Measurements from ENCODE around the gene MASP2. TPM values are rescaled to one million over a fixed set of nuclear protein-coding genes. Genes with fewer than 3 reads are reported as not detected.
"Not testable (repeated sequence)": the region's sequence is repeated elsewhere in the genome, so short reads cannot be mapped to it uniquely, and the experiment has no call there.

The MASP2 gene
- polyA plus RNA-seq, 2 donors, result 0.02 TPM; not detected in 1

DNA sequence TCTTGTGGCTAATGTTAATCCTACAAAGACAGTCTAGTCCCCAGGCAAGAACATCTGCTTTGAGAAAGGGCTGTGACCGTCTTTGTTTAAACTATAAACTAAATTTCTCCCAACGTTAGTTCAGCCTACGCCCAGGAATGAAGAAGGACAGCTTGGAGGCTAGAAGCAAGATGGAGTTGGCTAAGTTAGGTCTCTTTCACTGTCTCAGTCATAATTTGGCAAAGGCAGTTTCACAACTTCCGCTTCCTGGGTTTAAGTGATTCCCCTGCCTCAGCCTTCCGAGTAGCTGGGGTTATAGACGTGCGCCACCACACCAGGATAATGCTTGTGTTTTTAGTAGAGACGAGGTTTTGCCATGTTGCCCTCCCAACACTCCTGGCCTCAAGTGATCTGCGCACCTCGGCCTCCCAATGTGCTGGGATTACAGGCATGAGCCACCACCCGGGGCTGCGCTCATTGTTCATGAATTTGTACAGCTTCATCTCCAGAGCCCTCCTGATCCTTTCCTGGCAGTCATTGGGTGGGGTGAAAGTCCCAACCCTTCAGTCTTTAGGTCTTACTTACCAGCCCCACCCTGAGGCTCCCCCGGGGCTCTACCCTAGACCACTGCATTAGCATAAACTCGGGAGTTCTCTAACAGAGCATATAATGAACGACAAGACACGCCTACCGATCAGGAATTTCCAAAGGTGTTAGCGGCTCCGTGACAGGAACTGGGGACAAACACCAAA is 4.9 kb upstream of the MASP2 start:
- H3K4me1 ChIP-seq (ENCODE audit: control insufficient read depth in 2 of 2, insufficient read depth in 2 of 2, low read length in 1 of 2), result peaks cover 0 to 2% of the 10 kb centered on the region in 2 donors
- no peak overlapping the region for H3K27ac ChIP-seq (ENCODE audit: low read depth in 2 of 2, low read length in 1 of 2)
- WGBS, 2 donors, result 41% methylated on average over 19 of the region's 19 CpGs

DNA sequence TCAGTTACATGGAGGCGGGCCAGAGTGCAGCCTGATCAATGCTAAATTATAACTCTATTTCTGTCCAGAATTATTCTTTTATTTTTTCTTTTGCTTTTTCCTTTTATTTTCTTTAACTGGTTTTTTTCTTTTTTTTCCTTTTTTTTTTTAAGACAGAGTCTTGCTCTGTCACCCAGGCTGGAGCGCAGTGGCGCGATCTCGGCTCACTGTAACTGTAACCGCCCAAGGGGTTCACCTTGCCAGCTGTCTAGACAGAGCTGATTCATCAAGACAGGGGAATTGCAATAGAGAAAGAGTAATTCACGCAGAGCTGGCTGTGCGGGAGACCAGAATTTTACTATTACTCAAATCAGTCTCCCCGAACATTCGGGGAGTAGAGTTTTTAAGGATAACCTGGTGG is 4.1 kb upstream of the MASP2 start:
- H3K9me3 ChIP-seq (ENCODE audit: control insufficient read depth in 2 of 2, insufficient read depth in 1 of 2, low read depth in 1 of 2, low read length in 1 of 2); H3K27ac ChIP-seq (ENCODE audit: low read depth in 2 of 2, low read length in 1 of 2); H3K4me3 ChIP-seq (ENCODE audit: low read depth in 1 of 2, low read length in 2 of 2); H3K27me3 ChIP-seq (ENCODE audit: control insufficient read depth in 1 of 2, insufficient read depth in 2 of 2, low read length in 2 of 2); H3K4me1 ChIP-seq (ENCODE audit: control insufficient read depth in 2 of 2, insufficient read depth in 2 of 2, low read length in 1 of 2): not testable (repeated sequence)
- peaks cover 8 to 10% of the 10 kb centered on the region in 2 donors for H3K36me3 ChIP-seq (ENCODE audit: control insufficient read depth in 2 of 2, insufficient read depth in 2 of 2, low read length in 1 of 2)
- 74 to 88% methylated on average over 10 of the region's 10 CpGs for WGBS, 2 donors

More for the DNA sequence above, 4.9 kb upstream of the MASP2 start:
- no peaks in the 10 kb centered on the region for H3K27me3 ChIP-seq (ENCODE audit: control insufficient read depth in 1 of 2, insufficient read depth in 2 of 2, low read length in 2 of 2)
- peaks cover 12 to 14% of the 10 kb centered on the region in 2 donors for H3K36me3 ChIP-seq (ENCODE audit: control insufficient read depth in 2 of 2, insufficient read depth in 2 of 2, low read length in 1 of 2)
- no peak overlapping the region for H3K4me3 ChIP-seq (ENCODE audit: low read depth in 1 of 2, low read length in 2 of 2)
- no peaks in the 10 kb centered on the region for H3K9me3 ChIP-seq (ENCODE audit: control insufficient read depth in 2 of 2, insufficient read depth in 1 of 2, low read depth in 1 of 2, low read length in 1 of 2)

DNA sequence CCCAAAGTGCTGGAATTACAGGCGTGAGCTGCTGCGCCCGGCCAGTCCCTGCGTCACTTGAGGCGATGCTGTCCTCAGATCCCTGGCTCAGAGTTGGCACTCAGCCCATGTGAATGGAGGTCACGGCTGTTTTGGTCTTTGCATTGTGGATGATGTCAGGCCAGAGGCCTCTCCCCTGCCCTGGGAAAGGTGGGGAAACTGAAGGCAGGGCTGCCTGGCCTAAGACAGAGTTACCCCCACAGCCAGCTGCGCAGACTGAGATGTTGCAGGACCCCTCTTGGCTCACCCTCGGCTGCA is 821 bp downstream of the MASP2 start:
- no peak overlapping the region for H3K4me3 ChIP-seq (ENCODE audit: low read depth in 1 of 2, low read length in 2 of 2)
- WGBS, 2 donors, result 77 to 90% methylated on average over 8 of the region's 8 CpGs
- H3K9me3 ChIP-seq (ENCODE audit: control insufficient read depth in 2 of 2, insufficient read depth in 1 of 2, low read depth in 1 of 2, low read length in 1 of 2), result no peaks in the 10 kb centered on the region
- H3K36me3 ChIP-seq (ENCODE audit: control insufficient read depth in 2 of 2, insufficient read depth in 2 of 2, low read length in 1 of 2), result no peaks in the 10 kb centered on the region
- no peak overlapping the region for H3K27ac ChIP-seq (ENCODE audit: low read depth in 2 of 2, low read length in 1 of 2)
- H3K4me1 ChIP-seq (ENCODE audit: control insufficient read depth in 2 of 2, insufficient read depth in 2 of 2, low read length in 1 of 2), result no peaks in the 10 kb centered on the region
- no peaks in the 10 kb centered on the region for H3K27me3 ChIP-seq (ENCODE audit: control insufficient read depth in 1 of 2, insufficient read depth in 2 of 2, low read length in 2 of 2)

DNA sequence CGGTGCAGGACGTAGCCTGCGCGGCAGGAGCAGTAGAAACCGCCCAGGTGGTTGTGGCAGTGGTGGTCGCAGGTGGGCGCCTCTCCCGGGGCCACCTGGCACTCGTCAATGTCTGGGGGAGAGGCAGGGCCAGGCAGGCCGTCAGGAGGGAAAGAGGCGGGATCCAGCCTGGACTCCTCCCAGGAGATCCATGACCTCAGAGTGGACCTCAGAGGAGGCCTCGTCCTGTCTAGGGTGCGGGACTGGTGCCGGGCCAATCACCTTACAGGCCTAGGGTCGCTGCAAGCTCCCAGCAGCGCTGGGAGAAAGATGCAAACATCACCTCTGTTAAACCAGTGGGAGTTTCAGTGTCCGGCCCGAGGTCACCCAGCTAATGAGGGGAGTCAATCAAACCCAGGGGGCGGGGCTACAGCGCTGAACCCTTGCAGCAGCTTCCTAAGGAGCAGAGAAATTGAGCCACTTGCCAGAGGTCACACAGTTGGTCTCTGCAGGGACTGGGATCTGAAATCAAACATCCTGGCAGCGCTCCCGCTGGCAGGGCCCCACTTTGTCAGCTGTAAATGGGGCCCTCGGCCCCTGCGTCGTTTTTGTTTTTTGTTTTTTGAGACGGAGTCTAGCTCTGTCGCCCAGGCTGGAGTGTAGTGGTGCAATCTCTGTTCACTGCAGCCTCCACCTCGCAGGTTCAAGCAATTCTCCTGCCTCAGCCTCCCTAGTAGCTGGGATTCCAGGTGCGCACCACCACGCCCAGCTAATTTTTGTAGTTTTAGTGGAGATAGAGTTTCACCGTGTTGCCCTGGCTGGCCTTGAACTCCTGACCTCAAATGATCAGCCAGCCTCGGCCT is 1.4 kb downstream of the MASP2 start:
- H3K4me1 ChIP-seq (ENCODE audit: control insufficient read depth in 2 of 2, insufficient read depth in 2 of 2, low read length in 1 of 2), result no peaks in the 10 kb centered on the region
- no peaks in the 10 kb centered on the region for H3K9me3 ChIP-seq (ENCODE audit: control insufficient read depth in 2 of 2, insufficient read depth in 1 of 2, low read depth in 1 of 2, low read length in 1 of 2)
- WGBS, 2 donors, result 62 to 64% methylated on average over 32 of the region's 32 CpGs
- no peak overlapping the region for H3K4me3 ChIP-seq (ENCODE audit: low read depth in 1 of 2, low read length in 2 of 2)
- no peak overlapping the region for H3K27ac ChIP-seq (ENCODE audit: low read depth in 2 of 2, low read length in 1 of 2)
- no peaks in the 10 kb centered on the region for H3K27me3 ChIP-seq (ENCODE audit: control insufficient read depth in 1 of 2, insufficient read depth in 2 of 2, low read length in 2 of 2)
- no peaks in the 10 kb centered on the region for H3K36me3 ChIP-seq (ENCODE audit: control insufficient read depth in 2 of 2, insufficient read depth in 2 of 2, low read length in 1 of 2)

DNA sequence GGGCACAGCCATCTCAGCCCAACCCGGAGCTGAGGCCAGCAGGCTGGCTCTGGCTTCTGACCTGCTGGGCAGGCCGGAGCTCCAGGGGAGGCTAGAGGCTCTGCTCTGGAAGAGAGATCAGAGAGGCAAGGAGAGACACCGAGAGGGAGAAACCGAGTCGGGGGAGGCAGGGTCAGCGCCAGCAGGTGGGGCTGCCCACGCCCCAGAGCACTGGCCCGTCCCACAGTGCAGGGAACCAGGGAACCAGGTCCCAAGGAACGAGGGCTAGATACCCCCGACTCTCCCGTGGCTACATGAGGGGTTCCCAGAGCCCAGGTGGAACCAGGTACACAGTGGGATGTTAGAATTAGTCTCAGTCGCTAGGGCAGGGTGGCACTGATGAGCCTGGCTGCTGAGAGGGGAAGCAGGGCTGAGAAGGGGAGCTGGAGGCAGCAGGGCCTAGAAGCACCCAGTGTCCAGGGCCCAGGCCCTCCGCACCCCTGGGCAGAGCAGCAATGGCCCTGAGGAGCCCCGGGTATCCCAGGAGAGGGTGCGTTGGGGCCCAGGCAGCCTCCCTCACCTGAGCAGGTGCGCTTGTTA is 2.1 kb downstream of the MASP2 start:
- WGBS, 2 donors, result 81% methylated on average over 16 of the region's 16 CpGs
- H3K36me3 ChIP-seq (ENCODE audit: control insufficient read depth in 2 of 2, insufficient read depth in 2 of 2, low read length in 1 of 2), result no peaks in the 10 kb centered on the region

DNA sequence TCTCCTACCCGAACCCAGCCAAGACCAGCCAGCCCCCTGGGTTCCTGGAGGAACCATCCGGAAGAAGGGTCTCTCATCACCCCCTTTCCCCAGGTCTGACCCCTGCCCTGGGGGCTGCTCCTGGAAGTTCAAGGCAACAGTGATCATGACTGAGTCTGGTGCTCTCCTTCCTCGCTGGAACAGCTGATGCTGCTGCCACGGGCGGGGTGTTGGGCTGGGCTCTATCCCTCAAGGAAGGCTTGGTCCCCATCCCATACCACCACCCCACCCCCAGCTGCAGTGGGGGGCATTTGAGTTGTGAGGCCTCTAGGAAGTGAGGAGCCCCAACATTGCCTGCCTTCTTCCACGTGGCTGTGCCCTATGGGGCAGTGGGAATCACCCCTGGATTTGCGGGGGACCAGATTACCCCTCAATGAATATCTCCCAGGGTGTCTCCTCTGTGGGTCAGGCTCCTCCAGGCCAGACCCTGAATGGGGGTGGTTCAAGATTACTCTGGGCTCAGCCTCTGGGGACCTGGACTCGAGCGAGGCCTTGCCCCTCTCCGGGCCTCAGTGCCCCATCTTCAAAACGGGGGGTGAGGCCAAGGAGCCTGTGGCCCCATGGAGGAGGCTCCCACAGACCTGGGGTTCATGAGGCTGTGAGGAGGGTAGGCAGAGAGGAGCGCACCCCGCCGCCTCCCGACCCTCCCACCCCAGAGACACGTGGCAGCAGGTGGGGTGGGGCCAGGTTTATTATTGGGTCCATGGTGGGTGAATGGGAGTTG is 2.8 kb downstream of the MASP2 start:
- no peaks in the 10 kb centered on the region for H3K4me1 ChIP-seq (ENCODE audit: control insufficient read depth in 2 of 2, insufficient read depth in 2 of 2, low read length in 1 of 2)
- 74 to 76% methylated on average over 16 of the region's 16 CpGs for WGBS, 2 donors
- no peak overlapping the region for H3K4me3 ChIP-seq (ENCODE audit: low read depth in 1 of 2, low read length in 2 of 2)
- no peaks in the 10 kb centered on the region for H3K36me3 ChIP-seq (ENCODE audit: control insufficient read depth in 2 of 2, insufficient read depth in 2 of 2, low read length in 1 of 2)
- no peaks in the 10 kb centered on the region for H3K9me3 ChIP-seq (ENCODE audit: control insufficient read depth in 2 of 2, insufficient read depth in 1 of 2, low read depth in 1 of 2, low read length in 1 of 2)
- H3K27me3 ChIP-seq (ENCODE audit: control insufficient read depth in 1 of 2, insufficient read depth in 2 of 2, low read length in 2 of 2), result no peaks in the 10 kb centered on the region
- H3K27ac ChIP-seq (ENCODE audit: low read depth in 2 of 2, low read length in 1 of 2), result no peak overlapping the region

More for the DNA sequence above, 2.1 kb downstream of the MASP2 start:
- no peak overlapping the region for H3K27ac ChIP-seq (ENCODE audit: low read depth in 2 of 2, low read length in 1 of 2)
- H3K27me3 ChIP-seq (ENCODE audit: control insufficient read depth in 1 of 2, insufficient read depth in 2 of 2, low read length in 2 of 2), result no peaks in the 10 kb centered on the region
- H3K4me1 ChIP-seq (ENCODE audit: control insufficient read depth in 2 of 2, insufficient read depth in 2 of 2, low read length in 1 of 2), result no peaks in the 10 kb centered on the region
- H3K4me3 ChIP-seq (ENCODE audit: low read depth in 1 of 2, low read length in 2 of 2), result no peak overlapping the region
- H3K9me3 ChIP-seq (ENCODE audit: control insufficient read depth in 2 of 2, insufficient read depth in 1 of 2, low read depth in 1 of 2, low read length in 1 of 2), result no peaks in the 10 kb centered on the region

DNA sequence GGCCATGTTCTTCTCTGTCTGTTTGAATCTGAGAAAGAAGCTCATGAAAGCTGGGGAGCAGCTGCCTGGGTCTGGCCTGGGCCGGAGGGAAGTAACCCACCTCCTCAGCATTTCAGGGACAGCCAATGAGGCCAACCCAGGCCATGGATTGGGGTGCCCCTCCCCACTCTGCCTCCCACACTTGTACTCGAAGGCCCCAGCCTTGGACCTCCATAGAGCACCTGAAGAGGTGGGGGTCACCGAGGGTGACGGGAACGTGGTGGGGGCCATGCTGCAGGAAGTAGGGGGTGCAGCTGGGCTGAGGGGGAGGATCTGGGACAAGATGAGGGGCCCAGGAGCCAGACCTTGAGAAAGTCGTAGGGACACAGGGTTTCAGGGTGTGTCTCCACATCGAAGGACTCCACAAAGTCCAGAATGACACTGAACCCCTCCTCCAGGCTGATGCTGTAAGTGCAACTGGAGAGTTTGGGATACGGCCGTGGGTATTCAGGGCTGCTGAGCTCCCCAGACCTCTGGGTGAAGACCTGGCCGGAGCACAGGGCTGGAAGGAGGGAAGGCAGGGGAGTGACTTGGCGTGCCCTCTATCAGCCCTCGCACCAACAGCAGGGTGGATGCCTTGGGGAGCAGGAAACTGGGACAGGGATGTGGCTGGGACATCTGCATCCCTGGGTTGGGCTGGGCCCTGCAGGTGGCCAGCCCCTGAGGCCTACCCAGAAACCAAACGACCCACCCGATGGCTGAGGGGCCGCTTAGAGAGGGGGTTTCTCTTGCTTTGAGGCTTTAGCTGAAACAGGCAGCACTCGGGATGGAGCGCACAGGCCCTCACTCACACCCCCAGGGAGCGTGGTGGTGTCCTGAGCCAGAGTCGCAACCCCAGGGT is 3.8 kb downstream of the MASP2 start:
- H3K4me1 ChIP-seq (ENCODE audit: control insufficient read depth in 2 of 2, insufficient read depth in 2 of 2, low read length in 1 of 2), result peaks cover 0 to 2% of the 10 kb centered on the region in 2 donors
- no peaks in the 10 kb centered on the region for H3K27me3 ChIP-seq (ENCODE audit: control insufficient read depth in 1 of 2, insufficient read depth in 2 of 2, low read length in 2 of 2)
- WGBS, 2 donors, result 78 to 81% methylated on average over 19 of the region's 19 CpGs
- no peaks in the 10 kb centered on the region for H3K36me3 ChIP-seq (ENCODE audit: control insufficient read depth in 2 of 2, insufficient read depth in 2 of 2, low read length in 1 of 2)
- H3K27ac ChIP-seq (ENCODE audit: low read depth in 2 of 2, low read length in 1 of 2), result no peak overlapping the region
- H3K4me3 ChIP-seq (ENCODE audit: low read depth in 1 of 2, low read length in 2 of 2), result no peak overlapping the region
- no peaks in the 10 kb centered on the region for H3K9me3 ChIP-seq (ENCODE audit: control insufficient read depth in 2 of 2, insufficient read depth in 1 of 2, low read depth in 1 of 2, low read length in 1 of 2)

DNA sequence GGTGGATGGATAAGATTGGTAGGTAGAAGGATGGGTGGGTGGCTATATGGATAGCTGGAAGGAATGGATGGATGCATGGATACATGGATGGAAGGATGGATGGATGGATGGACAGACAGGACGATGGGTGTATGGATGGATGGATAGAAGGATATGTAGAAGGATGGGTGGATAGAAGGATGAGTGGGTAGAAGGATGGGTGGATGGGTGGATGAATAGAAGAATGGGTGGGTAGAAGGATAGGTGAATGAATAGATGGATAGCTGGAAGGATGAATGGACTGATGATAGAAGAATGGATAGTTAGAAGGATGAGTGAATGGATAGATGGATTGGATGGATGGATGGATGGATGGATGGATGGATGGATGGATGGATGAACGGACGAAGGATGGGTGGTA is 5.0 kb downstream of the MASP2 start:
- H3K4me1 ChIP-seq (ENCODE audit: control insufficient read depth in 2 of 2, insufficient read depth in 2 of 2, low read length in 1 of 2), result peaks cover 0 to 3% of the 10 kb centered on the region in 2 donors
- WGBS, 2 donors, result 79 to 87% methylated on average over 3 of the region's 3 CpGs
- H3K4me3 ChIP-seq (ENCODE audit: low read depth in 1 of 2, low read length in 2 of 2), result no peak overlapping the region

DNA sequence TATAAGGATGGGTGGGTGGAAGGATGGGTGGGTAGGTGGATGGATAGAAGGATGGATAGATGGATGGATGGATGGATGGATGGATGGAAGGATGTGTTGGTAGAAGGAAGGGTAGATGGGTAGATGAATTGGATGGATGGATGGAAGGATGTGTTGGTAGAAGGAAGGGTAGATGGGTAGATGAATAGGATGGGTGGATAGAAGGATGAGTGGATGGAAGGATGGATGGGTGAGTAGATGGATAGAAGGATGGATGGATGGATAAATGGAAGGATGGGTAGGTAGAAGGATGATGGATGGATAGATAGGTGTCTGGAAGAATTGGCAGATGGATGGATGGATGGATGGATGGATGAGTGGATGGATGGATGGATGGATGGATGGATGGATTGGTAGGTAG is 6.0 kb downstream of the MASP2 start:
- Histone ChIP-seq H3K4me3 (ENCODE audit: low read depth in 1 of 2, low read length in 2 of 2) (no peak overlapping the region), H3K9me3 (ENCODE audit: control insufficient read depth in 2 of 2, insufficient read depth in 1 of 2, low read depth in 1 of 2, low read length in 1 of 2) (no peaks in the 10 kb centered on the region), H3K4me1 (ENCODE audit: control insufficient read depth in 2 of 2, insufficient read depth in 2 of 2, low read length in 1 of 2) (peaks cover 0 to 3% of the 10 kb centered on the region in 2 donors), H3K27ac (ENCODE audit: low read depth in 2 of 2, low read length in 1 of 2) (no peak overlapping the region), H3K36me3 (ENCODE audit: control insufficient read depth in 2 of 2, insufficient read depth in 2 of 2, low read length in 1 of 2) (no peaks in the 10 kb centered on the region), H3K27me3 (ENCODE audit: control insufficient read depth in 1 of 2, insufficient read depth in 2 of 2, low read length in 2 of 2) (no peaks in the 10 kb centered on the region)

More for the DNA sequence above, 5.0 kb downstream of the MASP2 start:
- no peaks in the 10 kb centered on the region for H3K9me3 ChIP-seq (ENCODE audit: control insufficient read depth in 2 of 2, insufficient read depth in 1 of 2, low read depth in 1 of 2, low read length in 1 of 2)
- H3K36me3 ChIP-seq (ENCODE audit: control insufficient read depth in 2 of 2, insufficient read depth in 2 of 2, low read length in 1 of 2), result no peaks in the 10 kb centered on the region
- H3K27ac ChIP-seq (ENCODE audit: low read depth in 2 of 2, low read length in 1 of 2), result no peak overlapping the region
- no peaks in the 10 kb centered on the region for H3K27me3 ChIP-seq (ENCODE audit: control insufficient read depth in 1 of 2, insufficient read depth in 2 of 2, low read length in 2 of 2)

Data from esophagus (tissue), 2 donors.